ENCODE results near the gene RWDD3. TPM values are rescaled to one million over a fixed set of nuclear protein-coding genes. Genes with fewer than 3 reads are reported as not detected.
A peak's percentile ranks its signal among the peaks of the same experiment; 100 is the strongest.

The RWDD3 gene
- total RNA-seq, 6 donors from 2014 or later, result 4.1 to 18.9 (median 10.4) TPM

DNA sequence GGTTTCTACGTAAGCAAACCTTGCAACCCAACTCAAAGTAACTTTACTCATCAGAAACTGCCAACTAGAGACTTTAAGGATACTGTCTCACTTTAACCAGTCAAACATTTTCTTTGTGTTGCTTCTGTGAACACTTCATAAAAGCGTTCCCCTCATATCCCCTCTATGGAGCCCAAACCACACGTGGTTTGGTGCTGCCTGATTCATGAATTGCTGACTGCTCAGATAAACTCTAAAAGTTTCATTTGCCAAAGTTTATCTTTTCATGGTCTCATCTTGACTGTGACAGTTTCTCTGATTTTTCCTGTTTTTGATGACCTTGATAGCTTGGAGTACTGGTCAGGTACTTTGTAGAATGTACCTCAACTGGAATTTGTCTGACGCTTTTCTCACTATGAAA lies 14.6 kb upstream of the RWDD3 start:
- no peak overlapping the region for H3K27ac ChIP-seq
- H3K36me3 ChIP-seq, result no peaks in the 10 kb centered on the region
- no peaks in the 10 kb centered on the region for H3K9me3 ChIP-seq
- TF ChIP-seq POLR2AphosphoS5 (IDR thresholded peaks at IDR 0.05) (no peak), POLR2A (IDR thresholded peaks at IDR 0.05) (no peak), EP300 (IDR thresholded peaks at IDR 0.05) (no peak)
- TF ChIP-seq, protein P1, sequence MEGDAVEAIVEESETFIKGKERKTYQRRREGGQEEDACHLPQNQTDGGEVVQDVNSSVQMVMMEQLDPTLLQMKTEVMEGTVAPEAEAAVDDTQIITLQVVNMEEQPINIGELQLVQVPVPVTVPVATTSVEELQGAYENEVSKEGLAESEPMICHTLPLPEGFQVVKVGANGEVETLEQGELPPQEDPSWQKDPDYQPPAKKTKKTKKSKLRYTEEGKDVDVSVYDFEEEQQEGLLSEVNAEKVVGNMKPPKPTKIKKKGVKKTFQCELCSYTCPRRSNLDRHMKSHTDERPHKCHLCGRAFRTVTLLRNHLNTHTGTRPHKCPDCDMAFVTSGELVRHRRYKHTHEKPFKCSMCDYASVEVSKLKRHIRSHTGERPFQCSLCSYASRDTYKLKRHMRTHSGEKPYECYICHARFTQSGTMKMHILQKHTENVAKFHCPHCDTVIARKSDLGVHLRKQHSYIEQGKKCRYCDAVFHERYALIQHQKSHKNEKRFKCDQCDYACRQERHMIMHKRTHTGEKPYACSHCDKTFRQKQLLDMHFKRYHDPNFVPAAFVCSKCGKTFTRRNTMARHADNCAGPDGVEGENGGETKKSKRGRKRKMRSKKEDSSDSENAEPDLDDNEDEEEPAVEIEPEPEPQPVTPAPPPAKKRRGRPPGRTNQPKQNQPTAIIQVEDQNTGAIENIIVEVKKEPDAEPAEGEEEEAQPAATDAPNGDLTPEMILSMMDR (IDR thresholded peaks at IDR 0.05), result no peak
- ATAC-seq (ENCODE audit: low FRiP score in 2 of 2), result no peak
- WGBS, 2 donors, result 90 to 92% methylated on average over 4 of the region's 4 CpGs
- H3K4me1 ChIP-seq, result no peaks in the 10 kb centered on the region
- no peaks in the 10 kb centered on the region for H3K27me3 ChIP-seq
- DNase-seq, result no peak
- no peak overlapping the region for H3K4me3 ChIP-seq

- no peak for DNase-seq
- H3K4me3 ChIP-seq, result no peak overlapping the region
- H3K4me1 ChIP-seq, result no peaks in the 10 kb centered on the region
- H3K36me3 ChIP-seq, result no peaks in the 10 kb centered on the region
- H3K9me3 ChIP-seq, result no peaks in the 10 kb centered on the region
- no peaks in the 10 kb centered on the region for H3K27me3 ChIP-seq
- no peak for ATAC-seq (ENCODE audit: low FRiP score in 2 of 2)
- TF ChIP-seq, protein P1 (IDR thresholded peaks at IDR 0.05), result no peak
- TF ChIP-seq EP300 (IDR thresholded peaks at IDR 0.05) (no peak), POLR2AphosphoS5 (IDR thresholded peaks at IDR 0.05) (no peak), POLR2A (IDR thresholded peaks at IDR 0.05) (no peak)
- 75 to 90% methylated on average over 6 of the region's 6 CpGs for whole genome bisulfite sequencing, 2 donors
- no peak overlapping the region for H3K27ac ChIP-seq
Measured at GRCh38 chr1:95221306-95221705, 12.7 kb upstream of the RWDD3 start.

- H3K4me3 ChIP-seq, result no peak overlapping the region
- TF ChIP-seq EP300 (IDR thresholded peaks at IDR 0.05), result no peak
- TF ChIP-seq, protein P1 (IDR thresholded peaks at IDR 0.05), result no peak
- TF ChIP-seq POLR2A (IDR thresholded peaks at IDR 0.05), result no peak
- no peak for TF ChIP-seq POLR2AphosphoS5 (IDR thresholded peaks at IDR 0.05)
- H3K27me3 ChIP-seq, result no peaks in the 10 kb centered on the region
- ATAC-seq (ENCODE audit: low FRiP score in 2 of 2) (no peak), DNase-seq (no peak)
- 83 to 84% methylated on average over 2 of the region's 2 CpGs for WGBS, 2 donors
- H3K27ac ChIP-seq, result no peak overlapping the region
- H3K9me3 ChIP-seq, result no peaks in the 10 kb centered on the region
- H3K4me1 ChIP-seq, result no peaks in the 10 kb centered on the region
- no peaks in the 10 kb centered on the region for H3K36me3 ChIP-seq
Measured at GRCh38 chr1:95222629-95223028, 11.4 kb upstream of the RWDD3 start.

GRCh38 chr1:95223110-95223509 lies 10.9 kb upstream of the RWDD3 start:
- H3K27me3 ChIP-seq, result no peaks in the 10 kb centered on the region
- H3K27ac ChIP-seq, result no peak overlapping the region
- ATAC-seq (ENCODE audit: low FRiP score in 2 of 2) (no peak), DNase-seq (no peak)
- TF ChIP-seq POLR2AphosphoS5 (IDR thresholded peaks at IDR 0.05), result no peak
- TF ChIP-seq, protein P1 (IDR thresholded peaks at IDR 0.05), result no peak
- no peak for TF ChIP-seq EP300 (IDR thresholded peaks at IDR 0.05)
- no peak for TF ChIP-seq POLR2A (IDR thresholded peaks at IDR 0.05)
- H3K36me3 ChIP-seq, result no peaks in the 10 kb centered on the region
- H3K4me3 ChIP-seq, result no peak overlapping the region
- H3K9me3 ChIP-seq, result no peaks in the 10 kb centered on the region
- H3K4me1 ChIP-seq, result no peaks in the 10 kb centered on the region

- TF ChIP-seq POLR2AphosphoS5 (IDR thresholded peaks at IDR 0.05), result no peak
- TF ChIP-seq, protein P1 (IDR thresholded peaks at IDR 0.05), result no peak
- TF ChIP-seq EP300 (IDR thresholded peaks at IDR 0.05), result no peak
- Histone ChIP-seq H3K27me3 (no peaks in the 10 kb centered on the region), H3K4me1 (no peaks in the 10 kb centered on the region), H3K4me3 (no peak overlapping the region), H3K36me3 (no peaks in the 10 kb centered on the region), H3K9me3 (no peaks in the 10 kb centered on the region), H3K27ac (no peak overlapping the region)
- ATAC-seq (ENCODE audit: low FRiP score in 2 of 2), result peak in 1 of 2 donors; percentile 46
- WGBS, 2 donors, result 85 to 87% methylated on average over 3 of the region's 3 CpGs
- DNase-seq, result no peak
Measured at GRCh38 chr1:95226781-95227660, 7.0 kb upstream of the RWDD3 start.
